Endothelial cell of umbilical vein (primary cell): Measurements from ENCODE around the gene RSPH1. TPM values are rescaled to one million over a fixed set of nuclear protein-coding genes. Genes with fewer than 3 reads are reported as not detected.

Source experiments
- BruUV-seq: library from RNA; stranded (reverse); fragments of 400-500 nt; replicated peaks from 2 replicates; lab custom pipeline; 2021; lab: Mats Ljungman, UMichigan
- CTCF ChIA-PET: fragments of 300-600, 350-600 bp; sonication (Branson Sonifier 250); formaldehyde crosslinking; loops from one replicate; lab custom pipeline; 2021; ENCODE audit warnings: antibody characterized with exemption, inconsistent platforms; lab: Charles Lee
- POLR2A ChIA-PET: fragments of 300-600, 350-600 bp; sonication (Branson Sonifier 250); formaldehyde crosslinking; loops from one replicate; lab custom pipeline; 2021; ENCODE audit warnings: antibody characterized with exemption, inconsistent platforms; lab: Charles Lee
- DNase-seq: peaks from one replicate; pipeline ENCODE4 v3.0.0-alpha.2; 2011; ENCODE audit warnings: low read depth, low spot score
- FAIRE-seq: peaks from 2 replicates; lab custom pipeline; 2011; peaks lifted over from hg19 to GRCh38; lab: Jason Lieb, UNC
- H2AFZ ChIP-seq: 2 replicates; pipeline ENCODE4 v1.6.0; 2012; ENCODE audit warnings: low read depth, low read length, control low read depth, inconsistent platforms
- H3K27ac ChIP-seq: 2 replicates; pipeline ENCODE4 v1.5.1; 2011; ENCODE audit warnings: low read depth, mild to moderate bottlenecking, control low read depth, low read length, moderate library complexity; ENCODE audit not compliant: insufficient read depth
- H3K27me3 ChIP-seq, 2 experiments: 2 replicates each; pipeline versions ENCODE4 v1.6.0 to v1.6.1; 2011; ENCODE audit warnings: low read length in 2 of 2, mixed read lengths in 1 of 2; ENCODE audit not compliant: control insufficient read depth in 2 of 2, insufficient read depth in 2 of 2
- H3K36me3 ChIP-seq, 2 experiments: 2 replicates in 1 of 2; 3 replicates in 1 of 2; pipeline ENCODE4 v1.5.1; 2011; ENCODE audit warnings: low read length in 2 of 2, mild to moderate bottlenecking in 1 of 2, moderate library complexity in 1 of 2; ENCODE audit not compliant: control insufficient read depth in 2 of 2, insufficient read depth in 2 of 2; ENCODE audit errors: extremely low read depth in 1 of 2
- H3K4me1 ChIP-seq: 3 replicates; pipeline ENCODE4 v1.5.1; 2011; ENCODE audit warnings: mild to moderate bottlenecking, low read length; ENCODE audit not compliant: control insufficient read depth, insufficient read depth; ENCODE audit errors: extremely low read depth
- H3K4me2 ChIP-seq: 2 replicates; pipeline ENCODE4 v1.6.1; 2011; ENCODE audit warnings: low read length, control low read depth, mixed read lengths; ENCODE audit not compliant: insufficient read depth
- H3K4me3 ChIP-seq, 3 experiments: fragments of 200-600 bp in 1 of 3; sonication (generic), shearing (Covaris generic) in 1 of 3; replicated peaks in 1 of 3; 2 replicates each; pipeline ENCODE4 v1.5.1; 2011 to 2016; ENCODE audit warnings: control low read depth in 3 of 3, low read length in 3 of 3, mild to moderate bottlenecking in 2 of 3, inconsistent platforms in 1 of 3, low read depth in 1 of 3, moderate library complexity in 1 of 3; ENCODE audit not compliant: insufficient read depth in 1 of 3
- H3K79me2 ChIP-seq: 2 replicates; pipeline ENCODE4 v1.6.0; 2012; ENCODE audit warnings: low read length, inconsistent platforms; ENCODE audit not compliant: control insufficient read depth, insufficient read depth
- H3K9ac ChIP-seq: replicated peaks from 2 replicates; pipeline ENCODE3; 2011; ENCODE audit warnings: low read length, control low read depth; ENCODE audit not compliant: insufficient read depth; ENCODE audit errors: extremely low read depth
- H3K9me1 ChIP-seq: replicated peaks from 3 replicates; pipeline ENCODE4 v1.6.0; 2011; ENCODE audit warnings: mild to moderate bottlenecking, low read length; ENCODE audit not compliant: control insufficient read depth, insufficient read depth; ENCODE audit errors: extremely low read depth
- H3K9me3 ChIP-seq: replicated peaks from 2 replicates; pipeline ENCODE4 v1.5.1; 2012; ENCODE audit warnings: low read length, inconsistent platforms; ENCODE audit not compliant: control insufficient read depth, insufficient read depth
- H4K20me1 ChIP-seq: replicated peaks from 2 replicates; pipeline ENCODE3; 2011; ENCODE audit warnings: mild to moderate bottlenecking, low read length; ENCODE audit not compliant: control insufficient read depth, insufficient read depth; ENCODE audit errors: extremely low read depth
- CTCF ChIP-seq, 2 donors: IDR thresholded peaks; 1 replicate in 1 of 2; 2 replicates in 1 of 2; pipeline ENCODE4 v1.5.1; 2011; ENCODE audit warnings: low read length in 2 of 2, mild to moderate bottlenecking in 2 of 2, moderate library complexity in 2 of 2, control low read depth in 1 of 2, inconsistent platforms in 1 of 2, low read depth in 1 of 2; ENCODE audit not compliant: insufficient read depth in 1 of 2; ENCODE audit errors: extremely low read depth in 1 of 2
- EZH2 ChIP-seq: IDR thresholded peaks from 2 replicates; pipeline ENCODE4 v1.6.1; 2012; ENCODE audit warnings: borderline replicate concordance, low read depth, mild to moderate bottlenecking, moderate library complexity, low read length, inconsistent platforms; ENCODE audit not compliant: severe bottlenecking
- FOS ChIP-seq: IDR thresholded peaks from 2 replicates; pipeline ENCODE4 v1.6.1; 2011; ENCODE audit warnings: mild to moderate bottlenecking, low read length, moderate library complexity, borderline replicate concordance; ENCODE audit not compliant: insufficient read depth
- GATA2 ChIP-seq: IDR thresholded peaks from 2 replicates; pipeline ENCODE4 v1.7.0; 2011; ENCODE audit warnings: low read depth, mild to moderate bottlenecking, moderate library complexity, mixed read lengths, low read length; ENCODE audit not compliant: insufficient read length, insufficient read depth
- JUN ChIP-seq: IDR thresholded peaks from 2 replicates; pipeline ENCODE4 v1.6.1; 2011; ENCODE audit warnings: borderline replicate concordance, low read depth; ENCODE audit not compliant: insufficient read length, insufficient read depth
- MAX ChIP-seq: IDR thresholded peaks from 2 replicates; pipeline ENCODE4 v1.6.1; 2011; ENCODE audit not compliant: insufficient read depth, insufficient read length
- MYC ChIP-seq: IDR thresholded peaks from one replicate; pipeline ENCODE4 v1.6.1; 2011; ENCODE audit warnings: mild to moderate bottlenecking, low read depth, low read length
- POLR2A ChIP-seq: IDR thresholded peaks from 2 replicates; pipeline ENCODE4 v1.6.1; 2012; ENCODE audit warnings: low read depth, mild to moderate bottlenecking, control low read depth, low read length
- POLR2AphosphoS5 ChIP-seq: IDR thresholded peaks from 2 replicates; pipeline ENCODE4 v1.6.1; 2012; ENCODE audit warnings: low read depth, mild to moderate bottlenecking, control low read depth, low read length, moderate library complexity; ENCODE audit not compliant: insufficient read depth
- dilution Hi-C: fragments of 300-500 bp; cut with MboI; formaldehyde crosslinking; loops from one replicate; pipeline ENCODE4 v1.15.0; 2019; ENCODE audit warnings: low sequenced_read_pairs; ENCODE audit not compliant: extremely low pct_ligation_motif_present
- intact Hi-C: fragments of 100-400 bp; cut with micrococcal nuclease; formaldehyde crosslinking; loops from one replicate; pipeline ENCODE4 v1.10.0; 2022
- polyA plus RNA-seq, 4 experiments: library from polyadenylated mRNA; depleted of rRNA in 3 of 4; stranded (reverse) in 3 of 4; unstranded in 1 of 4; fragments of >200 nt; gene quantifications; 2 replicates each; pipeline versions ENCODE4 v1.2.1 to v1.2.3, GENCODE V29; 2011 to 2012; ENCODE audit warnings: missing spikeins in 1 of 4
- total RNA-seq: library from RNA; stranded (reverse); gene quantifications from 2 replicates; pipeline ENCODE4 v1.2.3, GENCODE V29; 2021

The RSPH1 gene
- total and polyA plus RNA-seq, 2 donors (not counting 3 experiments of a cell fraction or from before 2014, with no cell fraction given): 0.08 TPM; not detected in 1

GRCh38 chr21:42527127-42527488 lies 31.1 kb upstream of the RSPH1 start:
- Histone ChIP-seq H3K27me3 (no peaks in the 10 kb centered on the region), H3K9me1 (no peaks in the 10 kb centered on the region), H3K4me1 (no peaks in the 10 kb centered on the region), H3K36me3 (no peaks in the 10 kb centered on the region), H3K4me3 (no peak overlapping the region), H2AFZ (no peak overlapping the region), H3K79me2 (no peaks in the 10 kb centered on the region), H4K20me1 (no peaks in the 10 kb centered on the region), H3K9ac (no peak overlapping the region), H3K27ac (no peak overlapping the region), H3K9me3 (no peaks in the 10 kb centered on the region), H3K4me2 (no peak overlapping the region)
- POLR2A ChIA-PET: no interaction called here
- no peak for FAIRE-seq
- CTCF ChIA-PET: interaction anchor here (0.9 to 1.6 kb wide), 2 partner anchors 10 to 66 kb away, joined by 3 to 5 read pairs; no protein-coding TSS in a partner anchor
- BruUV-seq: no TSS peak
- dilution Hi-C loops: no loop called here
- no peak for DNase-seq
- intact Hi-C loops: no loop called here
- TF ChIP-seq POLR2AphosphoS5 (no peak), FOS (no peak), MYC (no peak)

GRCh38 chr21:42526379-42526727 lies 30.3 kb upstream of the RSPH1 start:
- BruUV-seq: no TSS peak
- Histone ChIP-seq H3K4me2 (no peak overlapping the region), H3K4me1 (no peaks in the 10 kb centered on the region), H3K27ac (no peak overlapping the region), H3K9me1 (no peaks in the 10 kb centered on the region), H4K20me1 (no peaks in the 10 kb centered on the region), H3K36me3 (no peaks in the 10 kb centered on the region), H3K9ac (no peak overlapping the region), H3K79me2 (no peaks in the 10 kb centered on the region), H3K27me3 (no peaks in the 10 kb centered on the region), H3K4me3 (no peak overlapping the region), H3K9me3 (no peaks in the 10 kb centered on the region), H2AFZ (no peak overlapping the region)
- TF ChIP-seq POLR2A: no peak
- no peak for TF ChIP-seq FOS
- TF ChIP-seq MYC: no peak
- no peak for TF ChIP-seq POLR2AphosphoS5
- no peak for TF ChIP-seq JUN
- TF ChIP-seq GATA2: no peak
- no peak for TF ChIP-seq EZH2
- TF ChIP-seq MAX: no peak
- no peak for TF ChIP-seq CTCF (IDR thresholded peaks at IDR 0.05; ENCODE audit: extremely low read depth in 1 of 2, insufficient read depth in 1 of 2, low read depth in 1 of 2, low read length in 2 of 2)
- no peak for FAIRE-seq
- ChIA-PET CTCF (interaction anchor here (0.9 kb wide), 1 partner anchor 67 kb away, joined by 3 read pairs; no protein-coding TSS in a partner anchor), POLR2A (no interaction called here)
- no peak for DNase-seq
- dilution Hi-C loops (no loop called here), intact Hi-C loops (no loop called here)
